ENCODE results near the gene OLIG1.

Gene OLIG1

GRCh38 chr21:33063907-33064622 lies 5.9 kb upstream of the OLIG1 start:
- no peak for DNase-seq (ENCODE audit: low read depth)

DNA sequence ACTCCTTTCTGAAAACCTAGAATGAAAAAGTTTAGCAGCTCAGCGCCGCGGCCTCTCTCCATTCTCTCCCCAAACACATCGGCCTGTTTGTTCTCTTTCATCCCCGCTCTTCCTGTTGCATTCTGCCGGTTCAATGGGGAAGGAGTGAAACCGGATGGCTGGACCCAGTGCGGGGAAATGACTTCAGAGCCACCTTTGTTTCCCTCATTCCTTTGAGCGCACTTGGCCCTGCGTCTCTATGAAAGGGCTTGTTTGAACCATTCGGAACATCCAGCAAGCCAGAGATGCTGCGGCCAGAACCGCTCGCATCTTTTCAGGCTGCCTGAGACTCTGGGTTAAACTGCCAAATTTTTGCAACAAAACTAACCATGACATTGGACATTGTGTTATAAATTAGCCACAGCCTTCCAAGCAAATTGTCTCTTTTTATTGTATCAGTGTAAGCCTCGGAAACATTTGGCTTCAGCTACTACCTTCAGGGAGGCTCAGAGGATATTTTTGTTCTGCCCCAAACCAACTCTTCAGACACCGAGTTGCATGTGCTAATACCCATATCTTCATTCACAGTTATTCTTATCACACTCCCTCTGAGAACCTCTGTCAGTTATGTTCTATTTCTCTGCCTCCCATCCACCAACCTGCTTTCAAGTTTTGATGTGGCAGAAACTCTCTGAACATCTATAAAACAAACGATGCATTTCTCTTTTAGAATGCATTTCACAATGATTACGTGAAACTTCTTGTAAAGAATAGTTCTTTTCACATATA lies 5.1 kb upstream of the OLIG1 start:
- no peak for DNase-seq (ENCODE audit: low read depth)

GRCh38 chr21:33067043-33067442 lies 2.9 kb upstream of the OLIG1 start:
- DNase-seq (ENCODE audit: low read depth), result no peak

GRCh38 chr21:33067457-33067856 lies 2.5 kb upstream of the OLIG1 start:
- no peak for DNase-seq (ENCODE audit: low read depth)

DNA sequence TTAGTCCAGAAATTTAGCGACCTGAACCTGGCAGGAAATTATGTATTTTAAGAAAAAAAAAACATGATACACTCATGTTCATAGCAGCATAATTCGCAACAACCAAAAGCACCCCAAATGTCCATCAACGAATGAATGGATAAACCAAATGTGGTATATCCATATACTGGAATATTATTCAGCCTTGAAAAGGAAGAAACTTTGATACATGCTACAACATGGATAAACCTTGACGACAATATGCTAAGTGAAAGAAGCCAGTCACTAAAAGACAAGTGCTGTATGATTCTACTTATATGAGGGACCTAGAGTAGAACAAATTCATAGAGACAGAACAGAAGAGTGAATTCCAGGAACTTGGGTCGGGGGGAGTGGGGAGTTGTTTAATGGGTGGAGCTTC lies 698 bp upstream of the OLIG1 start:
- no peak for DNase-seq (ENCODE audit: low read depth)

- DNase-seq (ENCODE audit: low read depth), result no peak
Measured at GRCh38 chr21:33069645-33069993, 322 bp upstream of the OLIG1 start.

GRCh38 chr21:33070744-33070997 lies 730 bp downstream of the OLIG1 start:
- no peak for DNase-seq (ENCODE audit: low read depth)

- no peak for DNase-seq (ENCODE audit: low read depth)
Measured at GRCh38 chr21:33070998-33071769, 1.2 kb downstream of the OLIG1 start.

GRCh38 chr21:33071770-33072306 lies 1.9 kb downstream of the OLIG1 start:
- no peak for DNase-seq (ENCODE audit: low read depth)

DNA sequence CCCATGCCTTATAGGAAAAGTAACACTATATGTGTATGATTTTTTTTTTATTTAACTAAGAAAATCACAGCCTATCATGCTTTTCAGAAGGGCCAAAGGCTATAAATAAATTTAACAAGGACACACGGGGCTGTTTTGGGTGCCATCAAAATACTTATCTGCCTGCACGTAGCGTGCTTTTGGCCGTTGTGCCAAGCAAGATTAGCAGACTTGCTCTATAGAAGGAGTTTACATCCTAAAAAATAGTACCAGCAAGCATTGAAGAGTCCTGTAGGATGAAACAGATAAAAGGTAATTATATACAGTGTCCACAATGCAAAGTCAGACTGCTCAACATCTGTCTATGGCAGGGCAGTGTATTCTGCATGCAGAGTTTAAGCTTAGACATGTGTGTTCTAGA lies 3.7 kb downstream of the OLIG1 start:
- DNase-seq (ENCODE audit: low read depth), result no peak

GRCh38 chr21:33075128-33075527 lies 5.2 kb downstream of the OLIG1 start:
- no peak for DNase-seq (ENCODE audit: low read depth)

- DNase-seq (ENCODE audit: low read depth), result no peak
Measured at GRCh38 chr21:33075596-33076195, 5.8 kb downstream of the OLIG1 start.

GRCh38 chr21:33076600-33077329 lies 6.8 kb downstream of the OLIG1 start:
- DNase-seq (ENCODE audit: low read depth), result no peak

DNA sequence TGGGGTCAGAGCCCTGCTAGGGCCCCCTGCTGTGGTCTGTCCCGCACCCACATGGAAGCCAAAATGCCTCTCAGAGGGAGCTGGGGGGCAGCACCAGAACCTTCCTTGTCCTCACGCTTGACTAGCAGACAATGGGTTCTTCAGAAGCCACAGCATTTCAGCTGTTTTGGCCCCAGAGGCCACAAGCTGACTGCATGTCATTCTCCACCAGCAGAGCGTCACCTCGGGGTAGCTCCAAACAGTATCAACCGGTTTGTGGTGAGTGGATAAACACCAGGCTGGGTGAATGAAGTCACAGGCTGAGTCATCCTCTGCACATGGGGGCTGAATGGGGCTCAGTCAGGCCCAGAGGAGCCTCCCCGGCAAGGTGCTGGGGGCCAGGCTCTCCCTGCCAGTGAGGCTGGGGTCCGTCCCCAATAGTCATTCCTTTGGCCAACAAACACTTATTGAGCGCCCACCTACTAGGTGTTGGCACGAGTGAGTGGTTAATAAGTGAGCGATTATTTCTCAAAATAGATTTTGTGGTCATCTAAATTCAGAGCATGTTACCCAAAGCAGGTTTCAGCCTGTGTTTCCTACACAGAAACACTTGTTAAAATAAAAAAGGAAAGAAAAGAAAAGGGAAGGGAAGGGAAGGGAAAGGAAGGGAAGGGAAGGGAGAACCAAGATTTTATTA lies 9.1 kb downstream of the OLIG1 start:
- peak; percentile 9 for DNase-seq (ENCODE audit: low read depth)

DNA sequence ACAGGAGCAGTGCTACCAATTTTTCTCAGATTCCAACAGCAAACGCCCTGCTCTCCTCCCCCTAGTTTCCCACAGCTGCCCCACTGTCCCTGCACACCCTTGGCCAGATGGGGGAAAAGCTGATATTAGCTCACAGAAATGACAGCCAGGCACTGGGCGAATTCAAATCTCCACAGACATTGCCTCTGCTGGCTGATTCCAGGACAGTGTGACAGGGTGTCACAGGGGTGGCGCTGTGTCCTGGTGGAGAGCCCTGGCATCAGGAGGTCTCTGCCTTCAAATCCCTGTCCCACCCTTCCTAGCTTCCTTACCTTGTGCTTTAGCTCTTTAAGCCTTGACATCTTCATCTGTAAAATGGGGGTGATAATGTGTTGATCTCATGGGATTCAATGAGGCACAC lies 10.4 kb downstream of the OLIG1 start:
- DNase-seq (ENCODE audit: low read depth), result no peak

DNA sequence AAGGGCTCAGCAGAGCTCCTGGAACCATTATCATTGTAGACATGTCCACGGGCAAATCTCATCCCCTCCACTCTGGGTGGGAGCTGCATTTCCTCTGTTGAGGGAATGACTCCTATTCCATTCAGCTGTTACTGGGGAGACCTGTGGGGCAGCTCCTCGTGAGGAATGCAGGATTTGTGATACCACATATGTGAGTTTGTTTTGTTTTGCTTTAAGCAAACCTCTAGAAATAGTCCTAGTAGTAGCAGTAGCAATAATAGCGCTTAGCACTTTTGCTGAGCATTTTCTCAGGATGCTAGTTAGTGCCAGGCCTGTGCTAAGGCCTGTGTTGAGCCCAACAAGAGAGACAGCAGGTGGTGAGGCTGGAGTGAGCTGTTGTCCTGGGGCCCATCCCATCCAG lies 10.8 kb downstream of the OLIG1 start:
- DNase-seq (ENCODE audit: low read depth), result no peak

- DNase-seq (ENCODE audit: low read depth), result no peak
Measured at GRCh38 chr21:33088384-33088783, 18.4 kb downstream of the OLIG1 start.

- no peak for DNase-seq (ENCODE audit: low read depth)
Measured at GRCh38 chr21:33089395-33090119, 19.6 kb downstream of the OLIG1 start.

- no peak for DNase-seq (ENCODE audit: low read depth)
Measured at GRCh38 chr21:33096426-33096825, 26.5 kb downstream of the OLIG1 start.

- no peak for DNase-seq (ENCODE audit: low read depth)
Measured at GRCh38 chr21:33099131-33099530, 29.2 kb downstream of the OLIG1 start.

All from stimulated activated CD8-positive, alpha-beta memory T cell treated with anti-CD3 and anti-CD28 coated beads, Interleukin-15, amount 100 ng/mL, for 1 hour (primary cell).